Suprapubic skin (tissue), 3 donors: ENCODE results near the gene NLE1.

Experiments
- CTCF ChIP-seq, 2 donors: fragments of 200-600 bp in 1 of 2; fragments of 450-650 bp in 1 of 2; sonication (generic) in 1 of 2; IDR thresholded peaks; one replicate each; pipeline ENCODE4 v1.5.1; 2016 to 2019; ENCODE audit warnings: antibody characterized with exemption in 2 of 2, mild to moderate bottlenecking in 1 of 2, moderate library complexity in 1 of 2
- POLR2A ChIP-seq, 2 donors: fragments of 450-650 bp; IDR thresholded peaks; one replicate each; pipeline ENCODE4 v1.6.1; 2017; ENCODE audit warnings: antibody characterized with exemption in 2 of 2, mild to moderate bottlenecking in 2 of 2, moderate library complexity in 2 of 2

DNA sequence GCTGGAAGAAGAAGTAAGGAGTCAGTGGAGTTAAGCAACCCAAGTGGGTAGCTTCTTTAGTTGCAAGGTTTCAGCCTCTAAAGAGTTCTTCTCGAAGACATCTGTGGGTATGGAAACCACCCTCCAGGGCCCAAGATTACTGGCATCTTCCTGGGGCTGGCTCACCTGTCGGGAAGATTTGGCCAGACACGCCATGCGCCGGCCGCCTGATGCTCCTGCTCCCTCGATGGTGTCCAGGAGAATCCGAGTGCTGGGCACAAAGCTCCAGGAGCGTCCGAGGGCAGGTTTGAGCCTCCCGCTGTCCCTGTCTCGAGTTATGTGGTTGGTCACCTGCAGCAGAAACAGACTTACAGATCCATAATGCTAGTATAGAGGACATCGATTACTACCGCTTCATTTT is 41.1 kb downstream of the NLE1 start:
- TF ChIP-seq POLR2A (IDR thresholded peaks at IDR 0.05) (no peak), CTCF (IDR thresholded peaks at IDR 0.05) (no peak)
